ENCODE measurements around the gene EVA1C. TPM values are rescaled to one million over a fixed set of nuclear protein-coding genes. Genes with fewer than 3 reads are reported as not detected.

Gene EVA1C
- total and polyA plus RNA-seq, 10 of the 15 experiments (the other 5 are each of a cell fraction or from before 2014, with no cell fraction given) = 0.13 to 0.56 (median 0.34) TPM; not detected in 7

GRCh38 chr21:32516756-32517649 lies 104.5 kb downstream of the EVA1C start:
- ChIA-PET POLR2A (interaction anchor here (0.6 kb wide), 1 partner anchor 745 kb away, joined by 7 read pairs; no protein-coding TSS in a partner anchor), CTCF (no interaction called here), SMC1A (ENCODE audit: uncharacterized antibody, unreplicated experiment) (no interaction called here), RAD21 (ENCODE audit: unreplicated experiment) (interaction anchor here (0.5 kb wide), 1 partner anchor 115 kb away, joined by 3 read pairs; no protein-coding TSS in a partner anchor)
- Histone ChIP-seq H3K27ac (ENCODE audit: control insufficient read depth, insufficient read depth) (no peak overlapping the region), H2AFZ (ENCODE audit: control insufficient read depth, low read depth, low read length) (no peak overlapping the region), H3K4me3 (no peak overlapping the region), H4K20me1 (ENCODE audit: control insufficient read depth, insufficient read depth) (no peaks in the 10 kb centered on the region), H3K9me3 (replicated peaks; ENCODE audit: control insufficient read depth, insufficient read depth, low read length) (no peaks in the 10 kb centered on the region; the same call in 2 of the 3 replicates), H3K36me3 (ENCODE audit: control insufficient read depth in 2 of 2, insufficient read depth in 2 of 2, low read length in 1 of 2) (no peaks in the 10 kb centered on the region), H3K9ac (ENCODE audit: control insufficient read depth, insufficient read depth, low read length) (no peak overlapping the region), H3K4me2 (ENCODE audit: control insufficient read depth, insufficient read depth) (no peak overlapping the region), H3K79me2 (ENCODE audit: control insufficient read depth, insufficient read depth, low read length) (no peaks in the 10 kb centered on the region), H3K27me3 (replicated peaks in 1 of 2; ENCODE audit: control insufficient read depth in 2 of 2, insufficient read depth in 2 of 2, low read length in 1 of 2) (no peaks in the 10 kb centered on the region), H3K4me1 (ENCODE audit: control insufficient read depth, insufficient read depth, low read length) (no peaks in the 10 kb centered on the region)
- FAIRE-seq = no peak
- no peak for DNase-seq (ENCODE audit: low read depth, low spot score)
- BruUV-seq (replicated peaks) = no TSS peak
- 12% methylated on average over 10 of the region's 10 CpGs for WGBS (ENCODE audit: insufficient coverage, insufficient replicate concordance, low lambda C conversion rate, missing lambda C conversion rate)
- intact Hi-C loops (cut with micrococcal nuclease; ENCODE audit: unreplicated experiment) (no loop called here), in situ Hi-C loops (cut with MboI) (no loop called here)
- no peak for ATAC-seq
- TF ChIP-seq SMAD5 (IDR thresholded peaks at IDR 0.05; ENCODE audit: low read depth) = no peak
- TF ChIP-seq ESRRA (IDR thresholded peaks at IDR 0.05; ENCODE audit: low read length) = no peak
- TF ChIP-seq TBL1XR1 (IDR thresholded peaks at IDR 0.05; ENCODE audit: low read depth, low read length) = no peak
- TF ChIP-seq CREM (IDR thresholded peaks at IDR 0.05; ENCODE audit: low read depth) = no peak
- TF ChIP-seq CEBPZ (IDR thresholded peaks at IDR 0.05; ENCODE audit: low read depth, low read length) = no peak
- TF ChIP-seq CTCF (IDR thresholded peaks at IDR 0.05 in 2 of 3, conservative IDR thresholded peaks at IDR 0.05 in 1 of 3; ENCODE audit: control insufficient read depth in 2 of 3, extremely low read depth in 1 of 3, insufficient read depth in 1 of 3, low read depth in 3 of 3, low read length in 3 of 3) = no peak
- no peak for TF ChIP-seq SIX5 (IDR thresholded peaks at IDR 0.05; ENCODE audit: low read depth, low read length, severe bottlenecking)
- no peak for TF ChIP-seq SUZ12 (IDR thresholded peaks at IDR 0.05; ENCODE audit: unreplicated experiment)
- TF ChIP-seq IRF3 (IDR thresholded peaks at IDR 0.05) = no peak
- no peak for TF ChIP-seq TAF1 (IDR thresholded peaks at IDR 0.05; ENCODE audit: borderline replicate concordance, low read depth, low read length)
- no peak for TF ChIP-seq BACH1 (IDR thresholded peaks at IDR 0.05; ENCODE audit: borderline replicate concordance)
